HG03521 (cell line): ENCODE data around the gene ATP6V1B1.
A peak's percentile ranks its signal among the peaks of the same experiment; 100 is the strongest.

Experiments
- ATAC-seq: cut with Tn5 transposase; IDR thresholded peaks from one replicate; pipeline ENCODE4 v1.9.1; 2021; ENCODE audit warnings: mild to moderate bottlenecking, moderate library complexity; ENCODE audit not compliant: unreplicated experiment

The ATP6V1B1 gene

DNA sequence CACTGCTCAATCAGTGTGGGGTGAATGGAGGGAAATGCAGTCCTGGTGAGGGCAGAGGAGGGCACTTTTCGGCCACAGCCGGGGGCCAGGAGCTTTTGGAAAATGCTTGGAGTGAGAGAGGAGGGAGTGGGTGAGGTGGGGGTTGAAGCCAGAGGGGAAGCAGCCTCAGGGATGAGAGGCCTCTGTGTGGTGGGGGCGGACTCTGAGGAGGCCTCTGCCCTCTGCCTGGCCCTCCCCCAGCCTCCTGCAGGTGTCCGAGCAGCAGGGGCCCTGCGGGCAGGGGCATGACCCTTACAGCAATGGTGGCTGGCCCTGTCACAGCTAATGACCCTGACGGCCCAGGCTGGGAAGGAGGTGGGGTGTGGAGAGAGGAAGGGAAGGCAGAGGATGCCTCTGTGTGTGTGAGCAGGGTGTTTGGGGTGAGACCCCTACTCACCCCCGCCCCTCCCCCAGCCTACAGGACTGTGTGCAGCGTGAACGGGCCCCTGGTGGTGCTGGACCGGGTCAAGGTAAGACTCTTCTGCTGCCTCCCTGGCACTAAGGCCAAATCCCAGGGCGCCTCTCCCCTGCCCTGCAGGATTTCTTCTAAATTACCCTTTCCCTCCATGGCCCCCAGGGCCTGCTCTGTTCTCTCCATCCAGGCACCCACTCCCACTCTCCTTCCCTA, 7.6 kb downstream of the ATP6V1B1 start:
- ATAC-seq = no peak

GRCh38 chr2:70944111-70944690, 8.5 kb downstream of the ATP6V1B1 start:
- no peak for ATAC-seq

DNA sequence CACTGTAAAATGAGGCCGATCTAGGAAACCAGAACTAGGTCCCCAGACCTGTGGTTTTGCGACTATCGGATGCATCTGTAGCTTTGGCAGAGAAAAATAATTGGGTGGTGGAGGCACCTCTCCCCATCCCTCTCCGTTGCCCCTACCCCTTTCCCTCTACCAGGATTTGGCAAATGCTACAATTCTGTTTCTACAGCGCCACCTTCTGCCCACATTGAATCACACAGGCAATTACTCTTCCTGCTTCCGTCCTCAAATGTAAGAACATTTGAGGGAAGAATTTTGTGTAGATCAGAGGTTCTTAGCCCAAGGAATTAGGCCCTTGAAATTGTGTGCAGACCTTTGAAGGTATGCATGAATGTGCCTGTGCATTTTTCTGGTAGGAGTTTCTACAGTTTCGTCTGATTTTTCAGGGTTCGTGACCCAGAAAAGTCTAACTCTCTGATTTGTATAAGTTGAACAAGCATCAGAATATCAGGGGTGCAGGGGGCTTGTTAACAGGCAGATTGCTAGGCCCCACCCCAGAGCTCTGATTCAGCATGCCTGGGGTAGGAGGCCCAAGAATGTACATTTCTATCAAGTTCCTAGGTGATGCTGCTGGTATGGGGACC, 11.2 kb downstream of the ATP6V1B1 start:
- ATAC-seq = no peak

DNA sequence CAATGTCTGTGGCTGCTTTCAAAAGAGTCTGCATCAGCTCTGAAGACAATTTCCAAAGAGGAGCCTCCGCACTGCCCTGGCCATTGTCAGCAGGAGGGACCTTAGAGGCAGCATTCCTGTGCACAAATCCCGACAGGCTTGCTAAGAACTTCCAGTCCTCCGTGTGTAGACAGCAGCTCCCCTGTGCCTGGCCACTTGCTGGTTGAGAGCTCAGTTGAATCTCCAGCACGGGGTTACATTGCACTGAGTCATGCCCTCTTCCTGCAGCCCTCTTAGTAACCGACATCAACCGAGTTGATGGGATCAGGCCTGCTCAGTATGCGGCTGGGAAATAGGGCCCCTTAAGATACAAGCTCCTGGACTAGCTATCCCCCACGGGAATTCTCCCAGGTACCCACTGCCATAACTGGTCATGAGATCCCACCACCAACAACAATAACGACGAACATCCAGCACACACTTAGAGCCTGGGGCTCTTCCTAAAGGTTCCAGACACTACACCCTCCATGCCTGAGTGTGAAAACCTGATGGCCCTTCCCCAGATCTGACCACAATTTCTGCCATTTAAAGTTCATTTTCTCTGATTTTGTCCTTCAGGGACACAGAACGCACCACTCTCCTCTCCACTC, 12.0 kb downstream of the ATP6V1B1 start:
- ATAC-seq = no peak

- peak; percentile 82 for ATAC-seq
Measured at GRCh38 chr2:70948337-70949003, 12.8 kb downstream of the ATP6V1B1 start.

DNA sequence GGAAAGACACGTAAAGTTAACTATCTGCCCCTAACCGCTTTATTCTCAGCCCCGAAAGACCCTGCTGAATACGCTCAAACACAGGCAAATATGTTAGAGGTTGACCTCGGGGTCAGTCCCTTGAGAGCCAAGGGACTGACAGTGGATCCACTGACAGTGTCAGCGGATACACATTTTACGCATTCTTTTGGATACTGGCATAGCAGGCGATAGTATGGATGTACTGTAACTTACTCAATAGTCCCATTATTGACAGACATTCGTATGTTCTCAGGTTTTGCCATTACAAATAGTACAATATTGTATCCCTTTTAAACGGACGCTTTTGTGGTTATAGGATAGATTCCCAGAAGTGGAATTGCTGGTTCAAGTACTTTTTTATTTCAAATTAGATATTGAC, 13.4 kb downstream of the ATP6V1B1 start:
- no peak for ATAC-seq

DNA sequence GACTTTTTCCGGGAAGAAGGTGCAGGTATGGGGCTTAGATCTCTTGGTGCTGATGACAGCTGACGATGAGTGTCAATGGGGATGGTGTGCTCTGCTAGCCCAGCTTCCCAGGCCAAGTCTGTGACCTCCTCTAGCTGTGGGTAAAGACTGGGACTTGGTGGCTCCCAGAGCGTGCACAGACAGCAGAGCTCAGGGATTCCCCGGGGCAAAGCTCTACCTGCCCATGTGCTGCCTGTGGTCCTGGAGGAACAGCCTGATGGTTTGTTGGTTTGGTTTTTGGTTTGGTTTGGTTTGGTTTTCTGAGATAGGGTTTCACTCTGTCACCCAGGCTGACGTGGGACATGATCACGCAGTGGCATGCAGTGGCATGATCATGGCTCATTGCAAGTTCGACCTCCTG, 19.2 kb downstream of the ATP6V1B1 start:
- ATAC-seq = no peak

GRCh38 chr2:70956141-70956540, 20.4 kb downstream of the ATP6V1B1 start:
- ATAC-seq = no peak

DNA sequence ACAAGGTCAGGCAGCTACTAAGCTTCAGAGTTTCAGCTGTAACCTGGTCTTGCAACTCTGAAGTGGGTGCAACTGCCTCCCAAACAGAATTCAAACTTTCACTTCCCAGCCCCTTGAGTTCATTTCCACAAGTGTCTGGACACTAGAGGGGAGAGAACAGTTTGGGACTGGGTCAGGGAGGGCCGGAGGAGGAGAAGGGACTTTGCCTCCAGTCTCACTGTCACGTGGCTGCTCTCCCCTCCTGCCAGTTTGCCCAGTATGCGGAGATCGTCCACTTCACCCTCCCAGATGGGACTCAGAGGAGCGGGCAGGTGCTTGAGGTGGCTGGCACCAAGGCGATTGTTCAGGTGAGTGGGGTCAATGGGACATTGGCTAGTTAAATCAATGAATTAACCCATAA, 22.1 kb downstream of the ATP6V1B1 start:
- ATAC-seq = no peak

DNA sequence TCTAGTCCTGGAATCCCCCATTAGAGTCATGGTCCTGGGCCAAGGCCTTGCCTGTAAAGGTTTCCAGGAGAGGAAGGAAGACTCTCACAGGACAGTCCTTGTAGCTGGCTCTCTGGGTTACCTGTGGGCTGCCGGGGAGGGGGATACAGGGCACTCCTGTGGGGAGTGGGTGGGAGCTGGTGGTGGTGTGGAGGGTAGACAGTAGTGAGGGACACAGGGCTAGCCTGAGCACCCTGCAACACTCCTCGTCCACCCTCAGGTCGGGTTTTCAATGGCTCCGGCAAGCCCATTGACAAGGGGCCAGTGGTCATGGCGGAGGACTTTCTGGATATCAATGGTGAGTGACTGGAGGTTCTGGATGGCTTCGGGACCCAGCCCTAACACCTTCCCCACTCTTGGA, 23.1 kb downstream of the ATP6V1B1 start:
- ATAC-seq = no peak

DNA sequence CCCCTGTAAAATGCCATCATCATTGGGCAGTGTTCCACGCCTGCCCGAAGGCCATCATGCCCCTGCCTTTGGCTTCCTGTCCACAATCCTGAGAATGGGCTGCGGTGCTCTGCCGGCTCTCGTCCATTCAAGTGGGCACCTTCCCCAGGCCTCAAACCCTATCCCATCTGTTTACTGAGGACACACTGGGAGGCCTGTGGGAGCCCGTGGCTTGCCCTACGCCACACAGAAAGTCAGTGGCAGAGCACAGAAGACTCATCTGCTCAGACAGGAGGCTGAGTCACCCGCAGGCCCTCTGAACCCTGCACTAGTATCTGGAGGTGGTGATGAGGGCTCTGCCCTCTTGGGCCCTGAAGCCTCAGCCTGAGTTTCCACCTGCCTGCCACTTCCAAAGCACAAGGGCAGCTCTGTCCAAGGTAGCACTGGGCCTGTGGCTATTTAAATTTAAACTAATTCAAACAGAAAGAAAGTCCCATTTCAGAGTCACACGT, 23.6 kb downstream of the ATP6V1B1 start:
- ATAC-seq = no peak

- no peak for ATAC-seq
Measured at GRCh38 chr2:70959851-70960832, 24.4 kb downstream of the ATP6V1B1 start.

DNA sequence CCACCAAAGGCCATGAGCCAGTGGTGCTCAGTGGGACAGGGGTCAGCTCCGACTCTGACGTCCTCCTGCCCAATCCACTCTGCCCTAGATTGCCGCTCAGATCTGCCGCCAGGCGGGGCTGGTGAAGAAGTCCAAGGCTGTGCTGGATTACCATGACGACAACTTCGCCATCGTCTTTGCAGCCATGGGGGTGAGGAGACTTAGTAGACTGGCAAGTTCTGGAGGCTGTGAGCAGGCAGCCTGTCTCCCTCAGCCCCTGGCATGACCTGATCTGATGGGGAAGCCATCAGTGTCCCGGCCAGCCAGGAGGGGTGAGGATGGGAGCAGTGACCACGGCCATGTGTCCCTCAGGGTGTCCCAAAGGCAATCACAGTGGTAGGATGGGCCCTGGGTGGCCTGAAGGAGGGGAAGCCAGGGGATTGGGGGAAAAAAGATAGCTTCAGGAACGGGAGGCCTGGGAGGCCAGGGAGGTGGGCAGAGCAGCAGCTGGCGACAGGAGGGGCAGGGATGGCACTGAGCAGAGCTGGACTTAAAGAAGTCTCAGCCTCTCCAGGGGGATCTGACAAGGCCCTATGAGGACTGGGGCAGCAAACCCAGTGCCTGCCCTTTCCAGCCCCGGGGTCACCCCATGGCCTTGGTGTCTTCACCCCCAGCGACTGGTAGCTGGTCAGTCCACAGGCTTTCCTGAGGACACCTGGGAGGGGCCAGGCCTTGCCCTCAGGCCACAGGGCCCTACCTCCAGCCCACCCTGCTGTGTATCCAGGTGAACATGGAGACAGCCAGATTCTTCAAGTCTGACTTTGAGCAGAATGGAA, 25.3 kb downstream of the ATP6V1B1 start:
- no peak for ATAC-seq

DNA sequence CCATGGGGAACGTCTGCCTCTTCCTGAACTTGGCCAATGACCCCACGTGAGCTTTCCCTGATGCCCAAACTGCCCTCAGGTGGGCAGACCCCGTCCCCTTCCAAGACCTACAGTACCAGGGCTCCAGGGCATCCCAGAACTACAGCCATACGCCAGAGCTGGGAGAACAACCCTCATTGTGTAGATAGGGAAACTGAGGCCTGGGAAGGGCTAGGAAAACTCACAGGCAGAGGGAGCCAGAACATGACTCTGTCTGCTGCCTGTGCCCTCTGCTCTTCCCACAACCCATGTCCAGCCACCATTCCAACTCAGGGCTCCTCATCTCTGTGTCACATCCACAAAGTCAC, 25.9 kb downstream of the ATP6V1B1 start:
- ATAC-seq = no peak

- no peak for ATAC-seq
Measured at GRCh38 chr2:70962211-70962884, 26.6 kb downstream of the ATP6V1B1 start.

- no peak for ATAC-seq
Measured at GRCh38 chr2:70962885-70963878, 27.5 kb downstream of the ATP6V1B1 start.

- no peak for ATAC-seq
Measured at GRCh38 chr2:70964133-70964532, 28.4 kb downstream of the ATP6V1B1 start.
